ENCODE measurements around the gene ZCCHC4. TPM values are rescaled to one million over a fixed set of nuclear protein-coding genes. Genes with fewer than 3 reads are reported as not detected.
"Not testable (repeated sequence)": the region's sequence is repeated elsewhere in the genome, so short reads cannot be mapped to it uniquely, and the experiment has no call there.

Gene ZCCHC4
- total RNA-seq, 4 donors from 2014 or later: 6.9 to 14.2 (median 12.4) TPM

- intact Hi-C loops (cut with DNase I; ENCODE audit: low total_unique reads) (no loop called here), in situ Hi-C loops (cut with MboI; ENCODE audit: low sequenced_read_pairs in 4 of 4) (loop anchor here in 1 of 4 donors (10.0 to 25.0 kb wide), 2 partner anchors 56 to 158 kb away; partner anchors contain the start of gene SEPSECS)
- H3K4me3 ChIP-seq: no peak overlapping the region
- no peaks in the 10 kb centered on the region for H3K27me3 ChIP-seq
- DNase-seq (no peak), ATAC-seq (no peak)
- no peak overlapping the region for H3K27ac ChIP-seq
- H3K4me1 ChIP-seq: no peaks in the 10 kb centered on the region
- H3K36me3 ChIP-seq: peaks cover 0 to 7% of the 10 kb centered on the region in 2 donors
- TF ChIP-seq CTCF (IDR thresholded peaks at IDR 0.05 in 4 of 5, conservative IDR thresholded peaks at IDR 0.05 in 1 of 5) (no peak), POLR2A (IDR thresholded peaks at IDR 0.05) (no peak)
- no peaks in the 10 kb centered on the region for H3K9me3 ChIP-seq
These were observed 8.2 kb downstream of the ZCCHC4 start for GRCh38 chr4:25320773-25321172.

- H3K27ac ChIP-seq: no peak overlapping the region
- intact Hi-C loops (cut with DNase I; ENCODE audit: low total_unique reads) (no loop called here), in situ Hi-C loops (cut with MboI; ENCODE audit: low sequenced_read_pairs in 4 of 4) (loop anchor here in 1 of 4 donors (10.0 to 25.0 kb wide), 2 partner anchors 57 to 159 kb away; partner anchors contain the start of gene SEPSECS)
- no peaks in the 10 kb centered on the region for H3K9me3 ChIP-seq
- ATAC-seq (no peak), DNase-seq (no peak)
- TF ChIP-seq CTCF (IDR thresholded peaks at IDR 0.05 in 4 of 5, conservative IDR thresholded peaks at IDR 0.05 in 1 of 5) (no peak), POLR2A (IDR thresholded peaks at IDR 0.05) (no peak)
- no peaks in the 10 kb centered on the region for H3K4me1 ChIP-seq
- H3K36me3 ChIP-seq: peaks cover 0 to 7% of the 10 kb centered on the region in 2 donors
- H3K4me3 ChIP-seq: no peak overlapping the region
- H3K27me3 ChIP-seq: no peaks in the 10 kb centered on the region
These were observed 9.1 kb downstream of the ZCCHC4 start for GRCh38 chr4:25321703-25322102.

- in situ Hi-C loops (cut with MboI; ENCODE audit: low sequenced_read_pairs in 4 of 4): loop anchor here in 1 of 4 donors (10.0 kb wide), 1 partner anchor 64 kb away; no protein-coding TSS in a partner anchor
- H3K4me1 ChIP-seq; intact Hi-C loops (cut with DNase I; ENCODE audit: low total_unique reads); H3K27me3 ChIP-seq; ATAC-seq; H3K27ac ChIP-seq; H3K4me3 ChIP-seq; H3K36me3 ChIP-seq; DNase-seq; H3K9me3 ChIP-seq: not testable (repeated sequence)
These were observed 15.9 kb downstream of the ZCCHC4 start for GRCh38 chr4:25328463-25328862.

GRCh38 chr4:25330335-25330734, 17.8 kb downstream of the ZCCHC4 start:
- no peak for ATAC-seq
- no peaks in the 10 kb centered on the region for H3K9me3 ChIP-seq
- in situ Hi-C loops (cut with MboI; ENCODE audit: low sequenced_read_pairs in 4 of 4): no loop called here
- DNase-seq: no peak
- H3K4me1 ChIP-seq: no peaks in the 10 kb centered on the region
- no peak overlapping the region for H3K27ac ChIP-seq
- H3K36me3 ChIP-seq: no peaks in the 10 kb centered on the region
- intact Hi-C loops (cut with DNase I; ENCODE audit: low total_unique reads): no loop called here
- H3K27me3 ChIP-seq: no peaks in the 10 kb centered on the region
- TF ChIP-seq POLR2A (IDR thresholded peaks at IDR 0.05) (no peak), CTCF (IDR thresholded peaks at IDR 0.05 in 4 of 5, conservative IDR thresholded peaks at IDR 0.05 in 1 of 5) (no peak)
- no peak overlapping the region for H3K4me3 ChIP-seq

- Histone ChIP-seq H3K4me1 (no peaks in the 10 kb centered on the region), H3K4me3 (no peak overlapping the region), H3K27ac (no peak overlapping the region), H3K36me3 (no peaks in the 10 kb centered on the region), H3K9me3 (no peaks in the 10 kb centered on the region), H3K27me3 (no peaks in the 10 kb centered on the region)
- DNase-seq: no peak
- no peak for ATAC-seq
- intact Hi-C loops (cut with DNase I; ENCODE audit: low total_unique reads) (no loop called here), in situ Hi-C loops (cut with MboI; ENCODE audit: low sequenced_read_pairs in 4 of 4) (no loop called here)
- TF ChIP-seq POLR2A (IDR thresholded peaks at IDR 0.05): no peak
- no peak for TF ChIP-seq CTCF (IDR thresholded peaks at IDR 0.05 in 4 of 5, conservative IDR thresholded peaks at IDR 0.05 in 1 of 5)
These were observed 18.6 kb downstream of the ZCCHC4 start for GRCh38 chr4:25330905-25331808.

All from gastrocnemius medialis (tissue), 4 donors.